Measurements from ENCODE around the gene OR8G1.

Gene OR8G1

GRCh38 chr11:124278261-124278660 is 37.4 kb downstream of the OR8G1 start:
- Mint-ChIP-seq H3K27ac (no peak overlapping the region), H3K9me3 (peaks cover 7% of the 10 kb centered on the region), H3K27me3 (ENCODE audit: low read depth) (no peaks in the 10 kb centered on the region), H3K4me1 (ENCODE audit: low read depth) (no peaks in the 10 kb centered on the region), H3K36me3 (ENCODE audit: low read depth) (no peaks in the 10 kb centered on the region), H3K4me3 (no peak overlapping the region)

DNA sequence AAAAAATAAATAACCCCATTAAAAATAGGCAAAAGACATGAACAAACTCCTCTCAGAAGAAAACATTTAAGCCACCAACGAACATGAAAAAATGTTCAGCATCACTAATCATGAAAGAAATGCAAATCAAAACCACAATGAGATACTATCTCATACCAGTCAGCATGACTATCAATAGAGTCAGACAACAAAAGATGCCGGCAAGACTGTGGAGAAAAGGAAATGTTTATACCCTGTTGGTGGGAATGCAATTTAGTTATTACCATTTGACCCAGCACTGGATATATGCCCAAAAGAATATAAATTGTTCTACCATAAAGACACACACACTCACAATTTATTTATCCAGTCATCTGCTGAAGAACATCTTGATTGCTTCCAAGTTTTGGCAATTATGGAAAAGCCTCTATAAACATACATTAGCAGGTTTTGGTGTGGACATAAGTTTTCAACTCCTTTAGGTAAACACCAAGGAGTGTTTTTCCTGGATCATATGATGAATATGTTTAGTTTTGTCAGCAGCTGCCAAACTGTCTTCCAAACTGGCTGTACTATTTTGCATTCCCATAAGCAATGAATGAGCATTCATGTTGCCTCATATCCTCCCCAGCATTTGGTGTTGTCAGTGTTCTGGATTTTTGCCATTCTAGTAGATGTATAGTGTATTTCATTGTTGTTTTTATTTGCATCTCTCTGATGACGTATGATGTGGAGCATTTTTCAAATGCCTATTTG is 44.9 kb downstream of the OR8G1 start:
- H3K27me3 Mint-ChIP-seq (ENCODE audit: low read depth) = no peaks in the 10 kb centered on the region
- H3K4me1 Mint-ChIP-seq (ENCODE audit: low read depth) = no peaks in the 10 kb centered on the region
- H3K36me3 Mint-ChIP-seq (ENCODE audit: low read depth) = no peaks in the 10 kb centered on the region
- H3K4me3 Mint-ChIP-seq = no peak overlapping the region
- H3K9me3 Mint-ChIP-seq = peaks cover 11% of the 10 kb centered on the region
- no peak overlapping the region for H3K27ac Mint-ChIP-seq

GRCh38 chr11:124294687-124295086 is 53.8 kb downstream of the OR8G1 start:
- Mint-ChIP-seq H3K36me3 (ENCODE audit: low read depth) (no peaks in the 10 kb centered on the region), H3K4me1 (ENCODE audit: low read depth) (no peaks in the 10 kb centered on the region), H3K4me3 (no peak overlapping the region), H3K27me3 (ENCODE audit: low read depth) (no peaks in the 10 kb centered on the region), H3K27ac (no peak overlapping the region), H3K9me3 (no peaks in the 10 kb centered on the region)

GRCh38 chr11:124296016-124296415 is 55.1 kb downstream of the OR8G1 start:
- no peaks in the 10 kb centered on the region for H3K4me1 Mint-ChIP-seq (ENCODE audit: low read depth)
- no peak overlapping the region for H3K27ac Mint-ChIP-seq
- H3K9me3 Mint-ChIP-seq = no peaks in the 10 kb centered on the region
- H3K27me3 Mint-ChIP-seq (ENCODE audit: low read depth) = no peaks in the 10 kb centered on the region
- H3K4me3 Mint-ChIP-seq = no peak overlapping the region
- H3K36me3 Mint-ChIP-seq (ENCODE audit: low read depth) = no peaks in the 10 kb centered on the region

DNA sequence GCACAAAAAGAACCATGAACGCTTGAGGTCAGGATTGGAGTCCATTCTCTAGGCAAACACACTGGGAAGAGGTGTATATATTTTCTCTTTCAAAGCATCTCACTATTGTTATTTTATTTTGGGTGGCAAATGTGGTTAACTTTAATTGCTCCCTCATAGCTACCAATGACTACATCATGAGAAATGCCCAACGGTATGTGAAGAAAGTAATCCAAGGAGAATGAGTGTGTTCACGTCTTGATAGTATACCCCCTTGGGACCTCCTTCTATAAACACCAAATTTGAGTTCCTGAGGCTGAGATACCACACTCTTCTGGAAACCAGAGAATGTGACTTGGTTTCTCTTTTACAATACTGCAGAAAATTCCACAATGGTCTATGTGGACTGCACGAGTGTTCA is 57.0 kb downstream of the OR8G1 start:
- no peak overlapping the region for H3K27ac Mint-ChIP-seq
- H3K4me1 Mint-ChIP-seq (ENCODE audit: low read depth) = no peaks in the 10 kb centered on the region
- H3K9me3 Mint-ChIP-seq = no peaks in the 10 kb centered on the region
- H3K4me3 Mint-ChIP-seq = no peak overlapping the region
- H3K36me3 Mint-ChIP-seq (ENCODE audit: low read depth) = no peaks in the 10 kb centered on the region
- no peaks in the 10 kb centered on the region for H3K27me3 Mint-ChIP-seq (ENCODE audit: low read depth)

DNA sequence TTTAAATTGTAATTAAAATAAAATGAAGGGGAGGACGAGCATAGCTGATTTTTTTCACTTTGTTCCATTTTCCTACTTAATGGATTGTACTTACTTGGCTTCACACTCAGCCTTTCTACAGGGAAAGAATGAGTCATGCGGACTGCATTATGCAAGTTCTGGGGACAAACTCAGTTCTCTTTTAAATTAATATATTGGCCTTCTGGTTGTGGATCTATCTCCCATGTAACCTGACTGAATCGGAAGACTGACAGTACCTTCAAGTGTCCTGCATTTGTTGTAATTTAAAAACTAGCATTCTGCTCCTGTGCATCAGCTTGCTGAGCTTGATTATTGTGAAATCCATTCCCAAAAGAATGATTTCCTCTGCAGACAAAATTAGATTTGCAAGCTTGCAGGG is 60.7 kb downstream of the OR8G1 start:
- no peaks in the 10 kb centered on the region for H3K9me3 Mint-ChIP-seq
- no peaks in the 10 kb centered on the region for H3K36me3 Mint-ChIP-seq (ENCODE audit: low read depth)
- H3K27ac Mint-ChIP-seq = no peak overlapping the region
- H3K27me3 Mint-ChIP-seq (ENCODE audit: low read depth) = no peaks in the 10 kb centered on the region
- no peaks in the 10 kb centered on the region for H3K4me1 Mint-ChIP-seq (ENCODE audit: low read depth)
- no peak overlapping the region for H3K4me3 Mint-ChIP-seq

GRCh38 chr11:124302347-124303125 is 61.6 kb downstream of the OR8G1 start:
- Mint-ChIP-seq H3K27me3 (ENCODE audit: low read depth) (no peaks in the 10 kb centered on the region), H3K4me3 (no peak overlapping the region), H3K4me1 (ENCODE audit: low read depth) (no peaks in the 10 kb centered on the region), H3K27ac (no peak overlapping the region), H3K9me3 (no peaks in the 10 kb centered on the region), H3K36me3 (ENCODE audit: low read depth) (no peaks in the 10 kb centered on the region)

All from T-helper 1 cell treated with Interleukin-12 subunit alpha and Interleukin-12 subunit beta and Interleukin-4 antibody, amounts not matched to agents 30 μg/mL and 1 μg/mL, for 36 hours (primary cell).